Right atrium auricular region (tissue), 2 donors: ENCODE data around the gene SYNE2. TPM values are rescaled to one million over a fixed set of nuclear protein-coding genes. Genes with fewer than 3 reads are reported as not detected.
"Not testable (repeated sequence)": the region's sequence is repeated elsewhere in the genome, so short reads cannot be mapped to it uniquely, and the experiment has no call there.

ENCODE experiments used
- DNase-seq: peaks from one replicate; pipeline ENCODE4 v3.0.0-alpha.2; 2019; ENCODE audit warnings: low spot score
- H3K27ac ChIP-seq, 2 donors: fragments of 200-600 bp; sonication (generic); 1 replicate in 1 of 2; 2 replicates in 1 of 2; pipeline ENCODE4 v1.5.1; 2016 to 2019
- H3K27me3 ChIP-seq, 2 donors: fragments of 200-600 bp; sonication (generic); one replicate each; pipeline versions ENCODE4 v1.5.1 to v1.6.0; 2017 to 2019
- H3K36me3 ChIP-seq: fragments of 200-600 bp; sonication (generic); one replicate; pipeline ENCODE4 v1.5.1; 2016
- H3K4me1 ChIP-seq, 2 donors: fragments of 200-600 bp; sonication (generic); one replicate each; pipeline versions ENCODE4 v1.5.1 to v1.6.0; 2017 to 2019
- H3K4me3 ChIP-seq, 2 donors: fragments of 200-600 bp; sonication (generic); 1 replicate in 1 of 2; 2 replicates in 1 of 2; pipeline ENCODE4 v1.5.1; 2017 to 2019; ENCODE audit warnings: mild to moderate bottlenecking in 1 of 2, moderate library complexity in 1 of 2
- H3K9me3 ChIP-seq, 2 donors: fragments of 200-600 bp; sonication (generic); one replicate each; pipeline ENCODE4 v1.5.1; 2019
- CTCF ChIP-seq, 2 donors: fragments of 200-600 bp; sonication (generic); IDR thresholded peaks; one replicate each; pipeline ENCODE4 v1.5.1; 2019; ENCODE audit warnings: antibody characterized with exemption in 2 of 2
- total RNA-seq, 2 donors: library from RNA; depleted of rRNA; stranded (reverse); fragments of >200 nt; gene quantifications; one replicate each; pipeline ENCODE4 v1.1.0, GENCODE V29; 2016

The SYNE2 gene
- total RNA-seq, 2 donors from 2014 or later, result 149 to 202 TPM

GRCh38 chr14:63855281-63855680 lies 2.5 kb downstream of the SYNE2 start:
- no peaks in the 10 kb centered on the region for H3K27me3 ChIP-seq
- H3K4me3 ChIP-seq, result peak overlapping the region in 1 of 2 donors; percentile 14
- H3K4me1 ChIP-seq, result peaks cover 0 to 41% of the 10 kb centered on the region in 2 donors
- no peaks in the 10 kb centered on the region for H3K36me3 ChIP-seq
- TF ChIP-seq CTCF (IDR thresholded peaks at IDR 0.05), result no peak
- no peak for DNase-seq
- H3K9me3 ChIP-seq, result no peaks in the 10 kb centered on the region
- H3K27ac ChIP-seq, result peak overlapping the region; percentile 69 to 86

GRCh38 chr14:63857466-63858030 lies 4.7 kb downstream of the SYNE2 start:
- TF ChIP-seq CTCF (IDR thresholded peaks at IDR 0.05), result no peak
- no peaks in the 10 kb centered on the region for H3K36me3 ChIP-seq
- H3K4me3 ChIP-seq, result no peak overlapping the region
- DNase-seq, result no peak
- peaks cover 0 to 41% of the 10 kb centered on the region in 2 donors for H3K4me1 ChIP-seq
- no peaks in the 10 kb centered on the region for H3K9me3 ChIP-seq
- H3K27me3 ChIP-seq, result no peaks in the 10 kb centered on the region
- H3K27ac ChIP-seq, result no peak overlapping the region

GRCh38 chr14:63860146-63860545 lies 7.3 kb downstream of the SYNE2 start:
- no peaks in the 10 kb centered on the region for H3K9me3 ChIP-seq
- DNase-seq, result no peak
- peaks cover 0 to 35% of the 10 kb centered on the region in 2 donors for H3K4me1 ChIP-seq
- H3K36me3 ChIP-seq, result no peaks in the 10 kb centered on the region
- no peak overlapping the region for H3K27ac ChIP-seq
- no peak for TF ChIP-seq CTCF (IDR thresholded peaks at IDR 0.05)
- no peak overlapping the region for H3K4me3 ChIP-seq
- H3K27me3 ChIP-seq, result no peaks in the 10 kb centered on the region

GRCh38 chr14:63862163-63862562 lies 9.4 kb downstream of the SYNE2 start:
- TF ChIP-seq CTCF (IDR thresholded peaks at IDR 0.05), result no peak
- H3K27ac ChIP-seq, result no peak overlapping the region
- no peaks in the 10 kb centered on the region for H3K27me3 ChIP-seq
- H3K4me1 ChIP-seq, result peaks cover 0 to 22% of the 10 kb centered on the region in 2 donors
- no peaks in the 10 kb centered on the region for H3K9me3 ChIP-seq
- H3K4me3 ChIP-seq, result no peak overlapping the region
- no peaks in the 10 kb centered on the region for H3K36me3 ChIP-seq
- no peak for DNase-seq

- H3K27me3 ChIP-seq, result no peaks in the 10 kb centered on the region
- TF ChIP-seq CTCF (IDR thresholded peaks at IDR 0.05), result no peak
- H3K27ac ChIP-seq, result no peak overlapping the region
- no peaks in the 10 kb centered on the region for H3K36me3 ChIP-seq
- H3K9me3 ChIP-seq, result no peaks in the 10 kb centered on the region
- H3K4me1 ChIP-seq, result peaks cover 0 to 22% of the 10 kb centered on the region in 2 donors
- DNase-seq, result no peak
- H3K4me3 ChIP-seq, result no peak overlapping the region
These were observed 10.2 kb downstream of the SYNE2 start for GRCh38 chr14:63863004-63863403.

GRCh38 chr14:63864775-63865174 lies 12.0 kb downstream of the SYNE2 start:
- H3K36me3 ChIP-seq, H3K9me3 ChIP-seq, H3K4me3 ChIP-seq, H3K27me3 ChIP-seq, DNase-seq: not testable (repeated sequence)
- peak overlapping the region in 1 of 2 donors; percentile 38 for H3K27ac ChIP-seq
- peaks cover 0 to 17% of the 10 kb centered on the region in 2 donors for H3K4me1 ChIP-seq
